Measurements from ENCODE around the gene MALT1. TPM values are rescaled to one million over a fixed set of nuclear protein-coding genes. Genes with fewer than 3 reads are reported as not detected.
A peak's percentile ranks its signal among the peaks of the same experiment; 100 is the strongest.

MALT1 gene
- total and polyA plus RNA-seq, 7 donors, result 3.2 to 11.2 (median 8.8) TPM

DNA sequence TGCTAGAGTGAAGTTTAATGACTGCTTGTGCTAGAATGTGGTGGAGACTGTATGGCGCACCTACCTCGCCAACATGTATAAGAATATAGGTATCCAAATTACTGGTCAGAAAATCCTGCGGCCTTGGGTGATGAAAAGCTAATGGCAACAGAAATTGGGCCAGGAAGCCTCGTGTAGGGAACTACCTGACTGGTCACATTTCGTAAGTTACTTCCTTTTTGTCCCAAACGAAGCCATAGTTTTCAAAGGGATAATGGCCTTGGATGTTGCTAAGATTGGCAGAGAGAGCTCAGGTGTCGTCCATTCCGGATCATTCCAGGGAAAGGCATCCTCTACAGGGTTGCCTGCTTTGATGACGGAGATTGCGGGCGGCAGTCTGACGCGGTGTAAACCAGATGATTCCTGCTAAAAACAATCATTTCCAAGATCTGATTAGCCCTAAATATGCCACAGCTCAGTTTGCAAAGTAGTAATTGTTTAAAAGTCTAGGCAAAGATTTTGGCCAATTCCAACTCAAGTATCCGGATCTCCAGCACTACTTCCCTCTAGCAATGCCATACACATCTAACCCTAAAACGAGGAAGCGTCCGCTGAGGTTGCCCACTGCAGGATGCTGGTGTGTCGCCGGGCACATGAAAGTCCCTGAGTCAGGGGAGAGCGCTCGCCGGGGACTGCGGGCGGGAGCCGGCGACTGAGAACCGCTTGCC lies 708 bp upstream of the MALT1 start:
- intact Hi-C loops (cut with DNase I), result loop anchor here (5.0 to 10.0 kb wide), 4 partner anchors 38 to 133 kb away; no protein-coding TSS in a partner anchor
- WGBS, 3 donors, result 21 to 24% (median 23%) methylated on average over 27 of the region's 27 CpGs
- peak overlapping the region; percentile 97 for H3K27ac ChIP-seq
- TF ChIP-seq, protein P1, sequence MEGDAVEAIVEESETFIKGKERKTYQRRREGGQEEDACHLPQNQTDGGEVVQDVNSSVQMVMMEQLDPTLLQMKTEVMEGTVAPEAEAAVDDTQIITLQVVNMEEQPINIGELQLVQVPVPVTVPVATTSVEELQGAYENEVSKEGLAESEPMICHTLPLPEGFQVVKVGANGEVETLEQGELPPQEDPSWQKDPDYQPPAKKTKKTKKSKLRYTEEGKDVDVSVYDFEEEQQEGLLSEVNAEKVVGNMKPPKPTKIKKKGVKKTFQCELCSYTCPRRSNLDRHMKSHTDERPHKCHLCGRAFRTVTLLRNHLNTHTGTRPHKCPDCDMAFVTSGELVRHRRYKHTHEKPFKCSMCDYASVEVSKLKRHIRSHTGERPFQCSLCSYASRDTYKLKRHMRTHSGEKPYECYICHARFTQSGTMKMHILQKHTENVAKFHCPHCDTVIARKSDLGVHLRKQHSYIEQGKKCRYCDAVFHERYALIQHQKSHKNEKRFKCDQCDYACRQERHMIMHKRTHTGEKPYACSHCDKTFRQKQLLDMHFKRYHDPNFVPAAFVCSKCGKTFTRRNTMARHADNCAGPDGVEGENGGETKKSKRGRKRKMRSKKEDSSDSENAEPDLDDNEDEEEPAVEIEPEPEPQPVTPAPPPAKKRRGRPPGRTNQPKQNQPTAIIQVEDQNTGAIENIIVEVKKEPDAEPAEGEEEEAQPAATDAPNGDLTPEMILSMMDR (IDR thresholded peaks at IDR 0.05), result no peak
- DNase-seq (no peak), ATAC-seq (peak in 3 of 4 donors; percentile 55 to 68 (median 55))
- no peaks in the 10 kb centered on the region for H3K9me3 ChIP-seq
- H3K4me1 ChIP-seq, result peaks cover 22% of the 10 kb centered on the region
- H3K27me3 ChIP-seq (ENCODE audit: insufficient read depth in 3 of 3, low read length in 2 of 3), result no peaks in the 10 kb centered on the region
- peak overlapping the region; percentile 91 for H3K4me3 ChIP-seq
- H3K36me3 ChIP-seq (ENCODE audit: insufficient read depth in 1 of 2, low read depth in 1 of 2), result no peaks in the 10 kb centered on the region

DNA sequence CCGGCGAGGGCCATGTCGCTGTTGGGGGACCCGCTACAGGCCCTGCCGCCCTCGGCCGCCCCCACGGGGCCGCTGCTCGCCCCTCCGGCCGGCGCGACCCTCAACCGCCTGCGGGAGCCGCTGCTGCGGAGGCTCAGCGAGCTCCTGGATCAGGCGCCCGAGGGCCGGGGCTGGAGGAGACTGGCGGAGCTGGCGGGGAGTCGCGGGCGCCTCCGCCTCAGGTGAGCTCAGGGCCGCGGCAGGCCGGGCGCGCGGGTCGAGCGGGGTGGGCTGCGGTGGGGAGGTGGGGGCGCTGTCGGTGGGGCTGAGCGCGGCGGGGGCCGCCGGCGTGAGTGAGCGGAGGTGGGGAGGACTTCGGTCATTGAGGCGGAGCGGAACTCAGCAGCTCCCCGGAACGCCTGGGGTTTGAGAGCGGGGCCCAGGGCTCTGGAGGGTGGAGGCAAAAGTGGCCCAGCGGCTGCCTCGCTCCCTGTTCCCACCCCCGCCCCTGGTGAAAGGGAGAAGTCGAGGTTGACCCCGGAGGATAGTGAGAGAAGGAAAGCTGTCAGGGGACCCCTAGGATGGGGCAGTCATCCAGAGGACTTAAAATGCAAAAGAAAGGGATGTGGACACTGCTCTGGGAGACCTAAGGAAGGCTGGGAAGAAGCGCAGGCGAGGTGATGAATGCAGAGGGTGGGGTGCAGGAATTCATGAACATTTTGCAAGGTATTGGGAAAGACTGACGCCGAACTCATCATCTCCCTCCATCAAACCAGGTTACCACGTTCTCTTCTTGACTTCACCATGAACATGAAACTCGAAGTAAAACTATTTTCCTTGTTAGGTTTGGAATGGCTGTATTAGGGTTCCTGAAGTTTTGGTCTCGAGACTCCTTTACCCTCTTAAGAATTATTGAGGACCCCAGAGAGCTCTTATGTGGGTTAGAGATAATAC lies 633 bp downstream of the MALT1 start:
- 1 to 2% (median 2%) methylated on average over 32 to 64 of the region's 64 CpGs for WGBS, 3 donors
- ATAC-seq, result peak; percentile 60 to 64 (median 62)
- no peaks in the 10 kb centered on the region for H3K36me3 ChIP-seq (ENCODE audit: insufficient read depth in 1 of 2, low read depth in 1 of 2)
- no peaks in the 10 kb centered on the region for H3K27me3 ChIP-seq (ENCODE audit: insufficient read depth in 3 of 3, low read length in 2 of 3)
- peak in 1 of 2 donors; percentile 62 for DNase-seq
- H3K9me3 ChIP-seq, result no peaks in the 10 kb centered on the region
- peaks cover 22% of the 10 kb centered on the region for H3K4me1 ChIP-seq
- H3K27ac ChIP-seq, result peak overlapping the region; percentile 97
- peak overlapping the region; percentile 91 for H3K4me3 ChIP-seq
- TF ChIP-seq, protein P1 (IDR thresholded peaks at IDR 0.05), result no peak
- intact Hi-C loops (cut with DNase I), result loop anchor here (5.0 to 10.0 kb wide), 4 partner anchors 40 to 135 kb away; no protein-coding TSS in a partner anchor

DNA sequence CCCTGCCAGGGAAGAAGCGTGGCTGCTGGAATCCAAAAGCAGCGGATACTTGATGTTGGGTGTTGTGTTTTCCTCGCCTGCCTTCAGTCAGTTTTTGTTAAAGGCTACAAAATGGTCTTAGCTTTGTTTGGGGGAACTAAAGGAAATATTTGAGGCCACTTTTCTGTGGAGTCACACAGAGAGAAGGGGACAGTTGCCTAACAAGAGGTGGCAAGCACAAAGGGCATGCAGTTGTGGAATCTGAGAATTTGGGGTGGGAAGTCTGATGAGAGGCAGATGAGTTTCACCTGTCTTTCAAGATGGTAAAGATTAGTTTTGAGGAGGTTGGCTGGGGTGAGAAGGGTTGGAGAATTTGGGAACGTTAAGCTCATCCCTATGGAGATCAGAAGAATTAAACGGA lies 2.9 kb downstream of the MALT1 start:
- Histone ChIP-seq H3K9me3 (no peaks in the 10 kb centered on the region), H3K4me3 (no peak overlapping the region), H3K27ac (no peak overlapping the region), H3K4me1 (peaks cover 34% of the 10 kb centered on the region), H3K36me3 (ENCODE audit: insufficient read depth in 1 of 2, low read depth in 1 of 2) (no peaks in the 10 kb centered on the region), H3K27me3 (ENCODE audit: insufficient read depth in 3 of 3, low read length in 2 of 3) (no peaks in the 10 kb centered on the region)
- intact Hi-C loops (cut with DNase I), result loop anchor here (5.0 to 10.0 kb wide), 4 partner anchors 42 to 137 kb away; no protein-coding TSS in a partner anchor
- ATAC-seq (no peak), DNase-seq (no peak)
- 78 to 84% (median 79%) methylated on average over 5 of the region's 5 CpGs for whole genome bisulfite sequencing, 3 donors
- TF ChIP-seq, protein P1 (IDR thresholded peaks at IDR 0.05), result no peak

DNA sequence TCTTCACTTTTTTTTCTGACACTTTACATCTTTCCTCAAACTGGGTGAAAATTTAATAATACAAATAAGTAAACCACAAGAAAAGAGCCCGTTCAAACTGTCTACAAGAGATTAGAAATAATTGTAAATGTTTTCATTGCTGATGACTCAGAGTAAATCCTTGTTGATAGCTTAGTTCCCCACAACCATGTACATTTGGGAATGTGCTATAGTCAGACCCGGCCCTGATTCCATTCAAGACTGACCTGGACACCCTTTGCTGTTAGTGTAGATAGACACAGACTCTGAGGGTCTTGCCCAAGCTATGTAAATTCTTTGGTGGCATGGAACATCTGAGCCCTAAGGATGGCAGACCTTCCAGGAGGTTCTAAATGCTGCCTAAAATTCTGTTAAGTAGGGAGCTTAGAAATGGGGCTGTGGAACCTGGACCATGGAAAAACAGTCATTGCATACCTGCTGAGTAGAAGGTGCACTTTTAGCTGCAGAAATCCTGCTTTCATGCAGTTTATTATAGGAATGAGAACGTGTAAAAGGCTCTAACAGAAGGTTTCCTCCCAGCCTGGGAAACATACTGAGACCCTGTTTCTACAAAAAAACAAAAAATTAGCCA lies 3.7 kb downstream of the MALT1 start:
- DNase-seq (no peak), ATAC-seq (no peak)
- intact Hi-C loops (cut with DNase I), result loop anchor here (5.0 to 10.0 kb wide), 4 partner anchors 43 to 138 kb away; no protein-coding TSS in a partner anchor
- Histone ChIP-seq H3K27me3 (ENCODE audit: insufficient read depth in 3 of 3, low read length in 2 of 3) (no peaks in the 10 kb centered on the region), H3K4me3 (no peak overlapping the region), H3K9me3 (no peaks in the 10 kb centered on the region), H3K27ac (no peak overlapping the region), H3K36me3 (ENCODE audit: insufficient read depth in 1 of 2, low read depth in 1 of 2) (no peaks in the 10 kb centered on the region), H3K4me1 (peaks cover 31% of the 10 kb centered on the region)
- WGBS, 3 donors, result 72 to 84% (median 75%) methylated on average over 3 of the region's 3 CpGs
- TF ChIP-seq, protein P1 (IDR thresholded peaks at IDR 0.05), result no peak
